ENCODE data around the gene ICA1L. TPM values are rescaled to one million over a fixed set of nuclear protein-coding genes. Genes with fewer than 3 reads are reported as not detected.

The ICA1L gene
- total RNA-seq (2021; fragmentation: NEBNext Ultra II Directional; extraction: Animal tissue kit (Norgen Biotek cat#: 25700)) (3.4 TPM in 2 replicates), polyA plus RNA-seq (2011; rRNA removed) (0.71 and 1.1 TPM in 2 replicates), polyA minus RNA-seq (2011; rRNA and poly(A)+ RNA removed) (2.3 and 5.7 TPM in 2 replicates)
- polyA plus RNA-seq (2011; cell fraction: cytosol; rRNA removed), result 1.3 TPM
- polyA plus RNA-seq (2011; cell fraction: nucleus; rRNA removed), result 2.5 TPM
- polyA plus RNA-seq (2012, experiment 1 of 2), result 0.95 to 2.5 TPM (median 1.2 TPM) in 4 replicates
- polyA plus RNA-seq (2012, experiment 2 of 2), result 0.08 TPM
- 2.1 TPM for polyA plus RNA-seq (2013, experiment 1 of 2)
- polyA plus RNA-seq (2013, experiment 2 of 2), result 1.7 TPM
- 1.8 TPM for polyA minus RNA-seq (2011; cell fraction: cytosol; rRNA and poly(A)+ RNA removed)
- 7.6 TPM for polyA minus RNA-seq (2011; cell fraction: nucleus; rRNA and poly(A)+ RNA removed)
- long read RNA-seq, experiment 1, result 0 reads
- long read RNA-seq, experiment 2, partial matches to known transcripts, result 1 of 1 reads
- long read RNA-seq, experiment 2, other reads (novel, unspliced or antisense), result 0 of 1 reads

DNA sequence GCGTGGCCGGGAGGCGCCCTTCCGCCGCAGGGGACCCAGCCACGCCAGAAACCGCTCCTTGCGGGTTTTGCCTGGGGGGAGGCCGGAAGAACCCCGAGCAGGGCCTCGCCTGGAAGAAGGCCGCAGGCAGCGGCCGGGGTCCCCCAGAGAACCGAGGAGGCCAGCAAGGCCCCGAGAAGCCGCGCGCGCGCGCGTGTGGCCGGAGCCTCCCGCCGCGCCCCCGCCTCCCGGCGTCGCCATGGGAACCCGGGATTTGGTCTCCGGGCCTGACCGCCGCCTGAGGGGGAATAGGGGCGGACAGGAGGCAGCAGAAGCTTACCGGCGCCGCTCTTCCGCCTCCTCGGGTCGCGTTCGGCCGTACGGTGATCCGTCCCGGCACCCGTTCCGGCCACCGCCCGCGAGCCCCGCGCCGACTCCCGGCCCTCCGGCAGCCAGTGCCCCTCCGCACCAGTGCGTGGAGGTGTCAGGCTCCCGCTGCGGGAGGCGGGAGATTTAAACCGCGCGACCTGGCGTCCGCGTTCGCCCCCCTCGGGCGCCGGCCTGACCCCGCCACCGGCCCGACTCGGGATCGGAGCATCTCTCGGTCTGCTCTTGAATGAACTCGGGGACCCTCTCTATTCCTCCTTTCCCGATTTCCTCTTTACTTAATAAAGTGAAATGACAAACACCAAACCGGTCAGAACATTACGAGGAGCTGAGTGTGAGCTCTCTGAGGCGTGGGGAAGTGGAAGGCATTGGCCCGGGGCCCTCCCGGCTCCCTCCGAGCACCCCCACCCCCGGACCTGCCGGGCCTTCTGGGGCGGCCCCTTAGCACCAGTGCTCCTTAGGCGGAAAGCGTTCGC, at the start of gene ICA1L:
TSS of gene ICA1L (minus strand) at position 467 of the 842 bp plus-strand sequence. CDS start 42,757 bp downstream, outside the sequence.
- no peak within 1 kb of the TSS for H2BK120ac ChIP-seq (replicated peaks; ENCODE audit: low read depth, low read length)
- H2BK15ac ChIP-seq (ENCODE audit: low read length), result no peak within 1 kb of the TSS
- peak within 1 kb of the TSS; percentile 90 for H4K8ac ChIP-seq (ENCODE audit: extremely low read depth, insufficient read depth, low read length)
- H3K27ac ChIP-seq (ENCODE audit: low read depth, low read length), result peak within 1 kb of the TSS; percentile 39; the same call in 1 of the 2 replicates
- peak within 1 kb of the TSS; percentile 66 to 74 for H3K4me2 ChIP-seq (ENCODE audit: insufficient read depth in 1 of 2, low read depth in 2 of 2, low read length in 2 of 2)
- H3K4me1 ChIP-seq (replicated peaks in 1 of 4; ENCODE audit: control insufficient read depth in 3 of 4, insufficient read depth in 4 of 4, low read length in 3 of 4), result no peaks in the 10 kb centered on the region
- H4K20me1 ChIP-seq (replicated peaks in 1 of 2; ENCODE audit: control insufficient read depth in 1 of 2, insufficient read depth in 2 of 2, low read length in 2 of 2), result no peaks in the 10 kb centered on the region
- no peaks in the 10 kb centered on the region for H3K79me2 ChIP-seq (ENCODE audit: control insufficient read depth in 1 of 2, insufficient read depth in 2 of 2, low read length in 2 of 2)
- peak within 1 kb of the TSS; percentile 6; the same call in 1 of the 2 replicates for H2AFZ ChIP-seq (ENCODE audit: low read length)
- no peaks in the 10 kb centered on the region for H3K9me3 ChIP-seq (ENCODE audit: insufficient read depth in 2 of 2, low read depth in 1 of 2, low read length in 1 of 2)
- H3K36me3 ChIP-seq (ENCODE audit: control insufficient read depth in 2 of 4, insufficient read depth in 4 of 4, low read length in 3 of 4), result no peaks in the 10 kb centered on the region
- H4K91ac ChIP-seq (replicated peaks; ENCODE audit: insufficient read length, low read length), result no peak within 1 kb of the TSS
- H3K56ac ChIP-seq (replicated peaks; ENCODE audit: insufficient read length, low read depth, low read length), result no peak within 1 kb of the TSS
- DNase-seq (ENCODE audit: low read depth in 1 of 2, low spot score in 2 of 2) (peak in 1 of 2 experiments; percentile 84), FAIRE-seq (no peak)
- H2BK5ac ChIP-seq (ENCODE audit: low read depth, low read length), result no peak within 1 kb of the TSS; the same call in 1 of the 2 replicates
- H3K14ac ChIP-seq (ENCODE audit: insufficient read length), result no peak within 1 kb of the TSS
- H3K23ac ChIP-seq (ENCODE audit: insufficient read length), result no peak within 1 kb of the TSS
- ChIA-PET POLR2A (ENCODE audit: partially characterized antibody) (interaction anchor here (1.0 to 2.0 kb wide), 4 partner anchors 8 to 40 kb away, joined by 3 to 8 read pairs (median 5); partner anchors contain the start of genes CARF and WDR12), CTCF (ENCODE audit: partially characterized antibody) (interaction anchor here (0.6 to 1.9 kb wide), 8 partner anchors 8 to 1008 kb away, joined by 3 to 10 read pairs (median 4); no protein-coding TSS in a partner anchor)
- H3K9ac ChIP-seq (replicated peaks in 1 of 4; ENCODE audit: extremely low read depth in 1 of 4, low read depth in 3 of 4, low read length in 3 of 4), result peak within 1 kb of the TSS; percentile 58 to 90 (median 60); a peak in 6 of 7 replicates
- H4K5ac ChIP-seq (ENCODE audit: insufficient read length, low read depth, low read length), result no peak within 1 kb of the TSS
- H3K79me1 ChIP-seq (ENCODE audit: low read depth, low read length), result no peaks in the 10 kb centered on the region
- 3% methylated on average over 75 of the region's 93 CpGs; no CpG with 5 or more reads in 1 of the 2 experiments for WGBS, 2 experiments (ENCODE audit: extremely low coverage in 1 of 2, insufficient coverage in 1 of 2, insufficient read length in 1 of 2, insufficient replicate concordance in 2 of 2, low coverage in 1 of 2, low lambda C conversion rate in 2 of 2, missing lambda C conversion rate in 1 of 2)
- no peak within 1 kb of the TSS for H3K4ac ChIP-seq (replicated peaks; ENCODE audit: insufficient read length, low read depth, low read length)
- H2AK5ac ChIP-seq (ENCODE audit: low read depth, low read length), result no peak within 1 kb of the TSS
- peaks cover 2% of the 10 kb centered on the region; the same call in 1 of the 2 replicates for H3K23me2 ChIP-seq (ENCODE audit: low read depth, low read length)
- H2BK20ac ChIP-seq (ENCODE audit: low read length), result no peak within 1 kb of the TSS
- peak within 1 kb of the TSS; percentile 70 to 84 (median 74) for H3K4me3 ChIP-seq (ENCODE audit: extremely low read depth in 1 of 4, insufficient read depth in 2 of 4, low read depth in 3 of 4, low read length in 4 of 4)
- no peak within 1 kb of the TSS for H2BK12ac ChIP-seq (ENCODE audit: low read depth, low read length)
- peak within 1 kb of the TSS; percentile 60 for H3K18ac ChIP-seq (ENCODE audit: extremely low read depth, low read length)
- H3K27me3 ChIP-seq (replicated peaks in 1 of 4; ENCODE audit: control insufficient read depth in 3 of 4, extremely low read depth in 1 of 4, insufficient read depth in 3 of 4, low read length in 3 of 4), result no peaks in the 10 kb centered on the region
- TF ChIP-seq RBBP5 (IDR thresholded peaks at IDR 0.05; ENCODE audit: borderline replicate concordance, low read depth, low read length) (peak; percentile 78), ZNF274 (IDR thresholded peaks at IDR 0.05; ENCODE audit: borderline replicate concordance, extremely low read depth, low read length) (no peak), CREB1 (IDR thresholded peaks at IDR 0.05) (0 out of 2 replicates have a peak, but pooled peaks have one; percentile 22), EGR1 (IDR thresholded peaks at IDR 0.05; ENCODE audit: borderline replicate concordance, low read depth, low read length) (peak; percentile 9; the same call in 1 of the 2 replicates), MAFK (IDR thresholded peaks at IDR 0.05; ENCODE audit: low read depth, low read length) (no peak), TAF7 (optimal IDR thresholded peaks at IDR 0.05; ENCODE audit: borderline replicate concordance, low read depth, low read length) (peak; percentile 31), SIRT6 (IDR thresholded peaks at IDR 0.05; ENCODE audit: low read length) (no peak), KDM4A (IDR thresholded peaks at IDR 0.05; ENCODE audit: low read depth, low read length, severe bottlenecking) (peak; percentile 56)
